Stimulated activated CD8-positive, alpha-beta memory T cell treated with anti-CD3 and anti-CD28 coated beads, Interleukin-4, amount 100 ng/mL, for 24 hours (primary cell): ENCODE measurements around the gene ZBTB40.

ENCODE experiments used
- DNase-seq: peaks from one replicate; pipeline ENCODE4 v3.0.0-alpha.2; 2020; ENCODE audit warnings: low read depth

Gene ZBTB40

GRCh38 chr1:22434717-22435116, 16.9 kb upstream of the ZBTB40 start:
- DNase-seq = no peak

- DNase-seq = no peak
These were observed 14.7 kb upstream of the ZBTB40 start for GRCh38 chr1:22436948-22437347.

GRCh38 chr1:22437573-22437972, 14.1 kb upstream of the ZBTB40 start:
- no peak for DNase-seq

DNA sequence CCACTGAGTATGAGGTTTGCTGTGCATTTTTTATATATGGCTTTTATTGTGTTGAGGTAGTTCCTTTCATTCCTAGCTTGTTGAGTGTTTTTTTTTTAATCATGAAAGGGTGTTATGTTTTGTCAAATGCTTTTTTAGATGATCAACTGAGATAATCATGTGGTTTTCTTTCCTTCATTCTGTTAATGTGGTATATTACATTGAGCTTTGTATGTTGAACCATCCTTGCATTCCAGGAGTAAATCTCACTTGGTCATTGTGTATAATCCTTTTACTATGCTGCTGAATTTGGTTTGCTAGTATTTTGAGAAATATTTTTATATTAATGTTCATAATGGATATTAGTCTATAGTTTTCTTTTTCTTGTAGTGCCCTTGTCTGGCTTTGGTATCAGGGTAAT, 11.1 kb upstream of the ZBTB40 start:
- no peak for DNase-seq

DNA sequence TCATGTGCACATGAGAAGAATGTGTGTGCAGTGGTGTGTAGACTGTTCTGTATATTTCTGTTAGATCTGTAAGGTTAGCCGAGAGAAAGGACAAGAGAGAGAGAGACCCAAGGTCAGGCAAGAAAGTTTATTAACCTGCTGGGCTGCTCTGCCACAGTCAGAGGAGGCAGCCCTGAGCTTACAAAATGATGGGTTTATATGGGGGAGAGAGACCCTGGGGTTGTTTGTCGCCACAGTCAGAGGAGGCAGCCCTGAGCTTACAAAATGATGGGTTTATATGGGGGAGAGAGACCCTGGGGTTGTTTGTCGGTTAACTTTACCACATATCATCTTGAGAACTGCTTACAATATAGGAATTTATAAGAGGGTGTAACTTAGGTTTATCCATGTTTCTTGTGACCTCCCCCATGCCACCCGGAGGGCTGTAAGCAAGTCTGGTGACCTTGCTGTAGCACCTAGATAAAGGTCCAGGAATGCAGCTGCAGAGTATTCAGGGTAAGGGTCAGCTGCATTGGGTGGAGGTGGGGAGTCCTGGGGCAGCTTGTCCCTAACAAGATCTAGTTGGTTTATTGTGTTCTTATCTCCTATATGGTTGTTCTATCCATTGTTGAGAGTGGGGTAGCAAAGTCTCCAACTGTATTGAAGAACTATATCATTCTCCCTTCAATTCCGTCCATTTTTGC, 9.3 kb upstream of the ZBTB40 start:
- no peak for DNase-seq

DNA sequence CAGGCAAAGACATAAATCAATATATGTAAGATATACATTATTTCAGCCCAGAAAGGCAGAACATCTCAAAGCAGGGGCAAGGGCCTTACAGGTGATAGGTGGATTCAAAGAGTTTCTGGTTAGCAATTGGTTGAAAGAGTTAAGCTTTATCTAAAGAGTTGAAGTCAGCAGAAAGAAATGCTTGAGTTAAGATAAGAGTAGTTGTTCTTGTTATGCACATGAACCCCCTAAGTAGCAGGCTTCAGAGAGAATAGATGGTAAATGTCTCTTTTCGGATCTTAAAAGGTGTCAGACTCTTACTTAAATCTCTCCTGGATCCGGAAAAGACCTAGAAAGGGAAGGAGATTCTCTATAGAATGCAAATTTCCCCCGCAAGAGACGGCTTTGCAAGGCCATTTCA, 8.3 kb upstream of the ZBTB40 start:
- no peak for DNase-seq

GRCh38 chr1:22444856-22445255, 6.8 kb upstream of the ZBTB40 start:
- no peak for DNase-seq

- DNase-seq = no peak
These were observed 4.0 kb upstream of the ZBTB40 start for GRCh38 chr1:22447621-22448111.

GRCh38 chr1:22449636-22450035, 2.0 kb upstream of the ZBTB40 start:
- no peak for DNase-seq

DNA sequence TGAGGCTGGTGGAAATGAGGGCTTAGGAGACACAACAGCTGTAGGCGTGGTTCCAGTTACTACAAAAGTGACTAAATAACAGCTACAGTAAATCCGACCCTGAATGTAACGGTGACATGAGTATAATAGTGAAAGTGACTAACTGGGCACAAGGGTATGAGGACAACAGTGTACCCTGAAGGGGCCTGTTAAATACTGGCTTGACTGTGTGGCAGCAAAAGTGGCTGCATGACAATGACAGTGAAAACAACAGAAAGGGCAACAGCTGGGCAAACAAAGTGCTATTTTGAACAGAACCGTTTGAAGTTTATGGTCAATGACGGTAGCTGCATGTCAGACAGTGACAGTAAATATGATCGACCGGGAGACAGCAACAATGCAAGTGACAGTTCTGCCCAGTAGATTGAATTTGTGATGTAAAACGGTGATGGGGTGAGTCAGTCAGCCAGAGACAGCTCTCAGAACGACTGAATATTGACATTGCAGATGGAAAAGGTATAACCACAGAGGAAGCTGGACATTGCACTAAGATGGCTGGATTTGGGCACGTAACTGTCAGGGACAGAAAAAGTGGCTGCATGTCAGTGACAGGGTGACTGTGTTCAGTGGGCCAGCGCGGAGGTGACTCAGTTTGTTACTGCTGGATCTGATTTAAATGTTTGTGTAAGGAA, 1.2 kb upstream of the ZBTB40 start:
- no peak for DNase-seq

DNA sequence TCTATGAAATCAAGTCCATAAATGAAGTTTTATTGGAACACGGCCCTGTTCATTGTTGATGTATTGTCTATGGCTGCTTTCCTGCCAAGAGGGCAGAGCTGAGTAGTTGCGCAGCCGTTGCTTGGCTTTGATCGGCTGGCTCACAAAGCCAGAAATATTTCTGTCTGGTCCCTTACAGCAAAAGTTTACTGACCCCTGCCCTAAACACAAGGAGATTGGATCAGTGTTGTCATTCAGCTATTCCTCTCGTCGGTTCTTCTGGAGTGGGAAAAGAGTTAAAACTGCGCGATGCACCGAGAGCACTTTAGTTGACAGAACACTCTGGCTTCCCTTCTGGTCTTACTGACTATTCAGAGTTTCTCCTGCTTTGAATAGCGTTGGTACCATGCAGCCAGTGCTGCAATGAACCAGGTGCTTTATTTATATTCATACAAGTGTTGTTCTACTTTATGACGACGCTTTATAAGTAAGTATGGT, 868 bp downstream of the ZBTB40 start:
- no peak for DNase-seq

- no peak for DNase-seq
These were observed 1.5 kb downstream of the ZBTB40 start for GRCh38 chr1:22453181-22453580.

DNA sequence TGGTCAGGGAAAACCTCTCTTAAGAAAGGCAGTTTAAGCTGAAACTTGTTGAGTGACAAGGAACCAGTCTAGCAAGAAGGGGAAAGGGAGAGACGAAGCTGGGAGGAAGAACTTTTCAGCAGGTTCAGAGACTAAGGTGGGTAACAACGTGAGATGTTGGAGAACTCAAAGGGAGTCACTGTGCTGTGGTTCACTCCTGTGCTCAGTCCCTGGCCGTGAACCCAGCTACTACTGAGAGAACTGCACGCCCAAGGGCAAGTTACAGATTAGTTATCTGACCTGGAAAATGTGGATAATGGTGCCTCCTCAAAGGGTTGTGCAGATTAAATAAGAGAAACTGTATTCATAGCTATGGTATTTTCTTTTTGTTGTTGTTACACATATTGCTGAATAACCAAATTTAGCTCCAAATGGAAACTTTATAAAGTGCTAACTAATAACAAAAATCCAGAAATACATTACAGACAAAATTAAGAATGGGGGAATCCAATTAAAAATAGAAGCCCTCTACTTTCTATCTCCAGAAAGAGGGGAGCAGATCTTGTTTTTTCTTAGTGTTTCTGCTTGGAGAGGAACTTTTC, 2.9 kb downstream of the ZBTB40 start:
- DNase-seq = no peak

- DNase-seq = no peak
These were observed 5.7 kb downstream of the ZBTB40 start for GRCh38 chr1:22457345-22457744.

DNA sequence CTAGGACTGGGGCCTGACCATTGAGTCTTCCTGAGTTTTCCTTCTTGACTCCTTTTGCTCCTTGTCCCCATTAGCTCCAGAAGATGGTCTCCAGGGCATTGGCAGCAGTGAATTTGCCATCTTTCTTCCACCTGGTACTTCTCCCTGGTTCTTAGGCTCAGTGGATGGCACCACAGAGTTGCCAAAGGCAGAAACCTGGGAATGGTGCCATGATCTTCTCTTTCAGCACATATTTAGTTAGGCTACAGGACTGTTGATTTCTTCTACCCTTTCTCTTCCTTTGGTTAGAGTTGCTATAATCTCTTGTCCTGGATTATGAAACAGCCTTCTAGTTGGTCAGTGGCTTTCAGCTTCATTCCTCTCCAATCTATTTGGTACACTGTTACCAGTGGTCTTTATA, 6.2 kb downstream of the ZBTB40 start:
- DNase-seq = no peak

GRCh38 chr1:22461100-22461499, 9.4 kb downstream of the ZBTB40 start:
- DNase-seq = no peak

- DNase-seq = no peak
These were observed 10.3 kb downstream of the ZBTB40 start for GRCh38 chr1:22461678-22462527.

GRCh38 chr1:22462928-22463327, 11.3 kb downstream of the ZBTB40 start:
- DNase-seq = no peak

- DNase-seq = no peak
These were observed 13.4 kb downstream of the ZBTB40 start for GRCh38 chr1:22465015-22465565.

DNA sequence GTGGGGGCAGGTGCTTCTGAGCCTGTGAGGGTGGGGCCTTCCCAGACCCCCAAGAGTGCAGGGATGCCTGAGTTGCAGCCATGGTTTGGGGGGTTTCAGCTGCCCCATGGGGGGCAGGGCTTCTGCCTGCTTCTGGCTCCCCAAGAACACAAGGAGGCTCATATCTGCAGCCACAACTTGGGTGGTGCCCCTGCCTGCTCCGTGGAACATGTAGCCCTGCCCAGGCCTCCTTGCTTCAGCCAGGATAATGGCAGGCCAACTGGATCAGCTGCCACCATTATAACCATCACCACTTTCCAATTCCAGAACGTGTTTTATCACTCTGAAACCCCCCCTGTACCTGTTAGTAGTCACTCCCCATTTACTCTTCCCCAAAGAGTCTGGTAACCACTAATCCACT, 14.0 kb downstream of the ZBTB40 start:
- DNase-seq = no peak

GRCh38 chr1:22470227-22470626, 18.6 kb downstream of the ZBTB40 start:
- DNase-seq = no peak

DNA sequence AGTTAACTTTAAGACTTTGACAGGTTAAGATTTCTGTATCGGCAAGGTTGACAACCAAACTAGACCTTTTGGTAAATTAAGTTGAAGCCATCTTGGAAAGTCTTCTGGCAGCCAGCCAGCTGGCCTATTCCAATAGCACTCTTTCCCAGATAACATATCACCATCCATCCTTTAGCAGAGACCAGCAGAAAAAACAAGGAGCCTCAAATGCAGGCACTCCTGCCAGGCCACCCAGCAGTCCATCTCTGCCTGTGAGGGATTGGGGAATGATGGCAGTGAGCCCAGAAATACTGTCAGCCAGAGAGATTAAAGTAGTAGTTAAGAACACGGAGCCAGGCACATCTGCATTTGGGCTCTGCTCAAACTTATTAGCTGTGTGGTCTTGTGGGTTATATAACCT, 19.4 kb downstream of the ZBTB40 start:
- DNase-seq = no peak
